IPS-NIHi7 (cell line): Measurements from ENCODE around the gene DPP10.

ENCODE experiments used
- DNase-seq: peaks from one replicate; pipeline ENCODE4 v3.0.0; 2012; ENCODE audit warnings: mixed read lengths; ENCODE audit errors: extremely low spot score

The DPP10 gene

GRCh38 chr2:114810092-114810491 lies 367.7 kb downstream of the DPP10 start:
- DNase-seq, result no peak

GRCh38 chr2:114812261-114812660 lies 369.8 kb downstream of the DPP10 start:
- DNase-seq, result no peak

GRCh38 chr2:114814355-114814754 lies 371.9 kb downstream of the DPP10 start:
- DNase-seq, result no peak

GRCh38 chr2:114821055-114821454 lies 378.6 kb downstream of the DPP10 start:
- no peak for DNase-seq

GRCh38 chr2:114843963-114844362 lies 401.5 kb downstream of the DPP10 start:
- no peak for DNase-seq

GRCh38 chr2:114857196-114857595 lies 414.8 kb downstream of the DPP10 start:
- no peak for DNase-seq

GRCh38 chr2:114859726-114860510 lies 417.5 kb downstream of the DPP10 start:
- no peak for DNase-seq

GRCh38 chr2:114862243-114862642 lies 419.8 kb downstream of the DPP10 start:
- no peak for DNase-seq

- no peak for DNase-seq
Measured at GRCh38 chr2:114864901-114865300, 422.5 kb downstream of the DPP10 start.

GRCh38 chr2:114880046-114880445 lies 437.6 kb downstream of the DPP10 start:
- no peak for DNase-seq

- no peak for DNase-seq
Measured at GRCh38 chr2:114919985-114920384, 477.5 kb downstream of the DPP10 start.

- no peak for DNase-seq
Measured at GRCh38 chr2:114922076-114922475, 479.6 kb downstream of the DPP10 start.

- DNase-seq, result no peak
Measured at GRCh38 chr2:114925296-114926255, 483.1 kb downstream of the DPP10 start.

GRCh38 chr2:114926303-114926702 lies 483.9 kb downstream of the DPP10 start:
- no peak for DNase-seq

GRCh38 chr2:114929225-114929624 lies 486.8 kb downstream of the DPP10 start:
- no peak for DNase-seq

- DNase-seq, result no peak
Measured at GRCh38 chr2:114933671-114934241, 491.3 kb downstream of the DPP10 start.

GRCh38 chr2:114935031-114935430 lies 492.6 kb downstream of the DPP10 start:
- no peak for DNase-seq

GRCh38 chr2:114937366-114937930 lies 495.0 kb downstream of the DPP10 start:
- no peak for DNase-seq

GRCh38 chr2:114940785-114941458 lies 498.5 kb downstream of the DPP10 start:
- DNase-seq, result no peak

- DNase-seq, result no peak
Measured at GRCh38 chr2:114949228-114949804, 506.9 kb downstream of the DPP10 start.

- DNase-seq, result no peak
Measured at GRCh38 chr2:114960389-114960788, 517.9 kb downstream of the DPP10 start.
